LHCN-M2 (cell line): ENCODE data around the gene MACROD2. TPM values are rescaled to one million over a fixed set of nuclear protein-coding genes. Genes with fewer than 3 reads are reported as not detected.

ENCODE experiments used
- DNase-seq: peaks from one replicate; pipeline ENCODE4 v3.0.0-alpha.2; 2012; ENCODE audit warnings: low read depth
- total RNA-seq: library from RNA; depleted of rRNA; stranded (reverse); fragments of >200 nt; gene quantifications from 2 replicates; pipeline ENCODE4 v1.2.3, GENCODE V29; 2014

MACROD2 gene
- total RNA-seq, 1 experiment from 2014 or later, result 1.1 TPM

DNA sequence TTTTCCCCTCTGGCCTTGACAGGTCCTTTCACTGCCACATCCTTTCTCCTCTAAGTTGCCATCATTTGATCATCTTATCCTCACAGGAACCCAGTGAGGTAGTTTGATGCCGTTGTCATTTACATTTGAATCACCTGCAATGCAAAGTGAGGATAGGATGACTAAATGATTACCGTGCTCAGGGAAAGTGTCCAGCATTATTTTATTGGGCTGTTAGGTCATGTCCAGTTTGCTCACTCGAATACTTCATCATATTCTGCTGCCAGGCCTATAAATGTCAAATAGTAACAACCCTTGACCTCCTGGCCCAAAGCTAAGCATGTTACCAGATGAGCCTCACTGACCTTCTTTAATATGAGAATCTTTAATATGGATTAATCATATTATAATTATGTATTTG is 1410.8 kb downstream of the MACROD2 start:
- DNase-seq, result no peak

DNA sequence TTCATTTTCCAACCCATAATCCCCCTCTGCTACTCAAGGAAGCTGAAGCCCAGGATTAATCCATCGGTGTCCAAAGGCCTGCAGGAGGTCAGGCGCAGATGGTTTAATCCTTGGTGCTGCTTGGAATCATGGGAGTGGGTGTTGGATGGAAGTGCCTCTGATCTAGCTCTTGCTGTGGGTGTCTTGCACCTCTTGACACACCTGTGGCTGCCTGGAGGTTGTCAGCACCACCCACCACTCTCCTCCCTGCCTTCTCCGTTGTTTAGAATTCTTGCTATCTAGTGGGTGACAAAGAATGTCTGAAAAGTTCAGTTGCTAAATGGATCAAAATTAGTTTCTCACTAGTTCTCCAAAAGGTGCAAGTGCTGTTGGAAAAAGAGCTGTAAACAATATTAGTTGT is 1416.5 kb downstream of the MACROD2 start:
- DNase-seq, result no peak

DNA sequence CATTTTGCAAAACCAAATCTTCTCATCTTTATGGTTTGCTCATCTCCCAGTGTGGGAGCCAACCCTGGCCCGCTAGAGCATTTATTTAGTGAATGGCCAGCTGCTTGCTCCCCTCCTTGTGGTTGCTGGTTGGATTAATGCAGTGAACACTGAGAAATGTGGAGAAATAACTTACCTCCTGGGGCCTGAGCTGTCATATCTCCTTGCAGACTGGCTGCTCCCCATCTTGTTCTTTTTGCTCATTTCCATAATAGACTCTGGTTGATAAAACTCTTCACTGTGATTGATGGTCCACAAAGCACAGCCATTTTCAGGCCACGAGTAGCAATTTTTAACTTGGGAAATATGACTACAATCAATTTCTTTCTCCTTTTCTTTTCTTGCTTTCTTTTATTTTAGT is 1420.6 kb downstream of the MACROD2 start:
- DNase-seq, result no peak

DNA sequence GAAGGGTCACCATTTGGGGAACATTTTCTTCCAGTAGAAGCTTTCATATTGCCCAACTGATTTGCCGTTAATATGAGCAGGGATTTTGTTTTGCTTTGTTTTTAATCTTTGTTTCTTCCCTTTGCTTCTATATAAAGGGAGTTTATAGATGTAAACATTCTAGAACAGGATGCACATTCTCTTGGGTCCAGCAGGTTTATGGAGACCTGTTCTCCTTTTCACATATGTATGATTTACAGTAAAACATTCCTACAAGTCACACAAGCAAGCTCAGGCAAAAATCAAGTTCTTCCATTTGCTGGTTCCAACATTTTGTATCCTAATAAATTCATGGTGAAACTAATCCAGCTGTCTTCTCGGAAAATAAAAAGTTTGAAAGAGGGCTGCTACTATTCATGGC is 1424.5 kb downstream of the MACROD2 start:
- no peak for DNase-seq

DNA sequence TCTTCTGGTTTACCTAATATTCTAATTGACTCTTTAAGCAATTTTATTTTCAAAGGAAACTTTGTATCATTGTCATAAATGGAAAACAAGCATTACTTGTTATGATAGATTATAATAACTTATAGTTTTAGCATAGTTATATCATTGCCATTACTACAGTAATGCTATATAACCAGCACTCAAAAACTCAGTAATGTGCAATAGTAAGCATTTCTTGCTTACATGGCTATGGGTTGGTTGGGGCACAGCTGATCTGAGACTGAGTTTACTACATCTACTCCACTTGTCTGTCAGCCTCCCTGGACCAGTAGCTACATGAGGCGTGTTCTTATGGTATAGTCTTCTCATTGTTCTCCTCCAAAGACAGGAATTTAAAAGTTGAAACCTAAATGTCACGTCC is 1427.7 kb downstream of the MACROD2 start:
- DNase-seq, result no peak

DNA sequence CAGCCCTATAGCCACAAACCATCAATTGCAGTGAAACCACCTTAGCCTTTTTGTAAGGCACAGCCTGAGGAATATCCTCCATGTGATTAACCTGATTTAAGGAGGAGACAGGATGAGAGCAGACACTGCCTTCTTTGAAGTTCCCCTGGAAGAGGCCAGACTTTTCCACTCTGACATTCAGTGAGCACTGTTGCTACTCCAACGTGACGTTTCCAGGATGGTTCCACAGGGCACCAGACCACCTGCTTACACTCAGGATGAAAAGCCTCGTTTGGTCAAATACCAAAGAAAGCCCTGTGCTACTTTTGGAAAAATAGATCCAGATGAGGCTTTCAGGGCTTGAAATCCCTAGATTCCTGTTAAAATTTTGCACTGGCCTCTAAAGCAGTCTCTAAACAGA is 1444.2 kb downstream of the MACROD2 start:
- DNase-seq, result no peak

DNA sequence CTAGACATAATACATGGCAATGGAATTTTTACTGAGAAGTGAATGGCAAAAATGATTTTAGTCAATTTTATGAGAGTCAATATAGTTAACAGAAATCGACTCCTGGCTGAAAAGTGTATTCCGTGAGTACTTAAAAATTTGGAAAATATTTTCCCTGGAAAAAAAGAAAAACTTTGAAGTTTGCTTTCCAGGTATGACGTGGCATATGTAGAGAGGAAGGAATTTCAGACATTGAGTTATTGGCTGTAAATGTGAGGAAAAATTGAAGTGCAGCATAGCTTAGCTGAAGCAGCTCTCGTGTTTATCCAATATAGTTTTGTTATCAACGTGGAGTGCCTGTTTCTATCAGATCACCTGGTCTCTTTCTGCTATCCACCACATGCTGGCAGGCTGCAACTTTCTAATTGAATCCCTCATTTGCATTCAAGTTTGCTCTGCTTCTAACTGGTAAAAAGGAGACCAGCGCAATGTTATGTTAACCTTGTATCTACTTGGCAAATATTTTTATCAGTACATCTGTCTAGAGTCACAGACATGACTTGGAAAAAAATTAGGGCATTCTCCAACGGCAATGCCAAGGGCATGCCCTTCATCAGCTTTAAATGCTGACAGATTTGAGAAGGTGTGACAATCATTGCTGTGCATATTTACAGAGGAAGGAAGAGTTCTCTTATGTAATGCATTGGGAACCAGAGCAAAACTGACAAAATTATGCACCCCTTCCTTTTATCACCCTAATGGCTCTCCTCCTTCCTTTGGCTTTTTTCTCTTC is 1444.9 kb downstream of the MACROD2 start:
- no peak for DNase-seq

DNA sequence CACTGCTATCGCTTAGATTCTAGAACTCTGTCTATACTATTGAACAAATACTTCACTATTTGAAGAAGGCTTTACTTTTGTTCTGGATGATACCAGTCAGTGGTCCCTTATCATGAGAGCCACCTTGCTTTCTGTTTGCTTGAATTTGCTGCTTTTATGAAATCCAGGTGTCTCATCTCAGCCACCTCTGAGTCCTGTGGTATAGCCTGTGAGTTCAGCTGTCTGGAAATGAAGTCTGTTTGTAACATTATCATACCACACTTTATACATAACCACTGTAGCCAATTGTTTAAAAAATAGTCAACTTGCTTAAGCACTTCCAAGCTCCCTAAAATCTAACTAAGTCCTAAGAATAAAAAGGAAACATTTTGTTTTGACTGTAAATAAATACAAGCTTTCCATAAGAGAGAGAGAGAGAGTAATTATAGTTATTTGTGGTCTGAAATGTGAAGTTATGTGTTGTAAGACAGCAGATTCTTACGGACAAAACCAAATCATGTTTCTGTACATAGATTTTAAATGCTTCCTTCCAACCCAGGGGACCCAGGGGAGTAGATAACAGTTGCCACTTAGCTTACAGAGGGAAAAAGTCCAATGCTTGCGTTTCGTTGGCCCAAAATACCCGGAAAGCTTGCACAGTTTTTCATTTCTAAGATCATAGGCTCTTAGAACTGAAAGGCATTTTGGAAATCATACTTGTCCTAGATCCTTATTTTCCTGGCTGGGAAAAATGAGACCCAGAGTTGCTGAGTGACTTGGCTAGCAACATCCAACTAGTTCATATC is 1449.9 kb downstream of the MACROD2 start:
- DNase-seq, result no peak

DNA sequence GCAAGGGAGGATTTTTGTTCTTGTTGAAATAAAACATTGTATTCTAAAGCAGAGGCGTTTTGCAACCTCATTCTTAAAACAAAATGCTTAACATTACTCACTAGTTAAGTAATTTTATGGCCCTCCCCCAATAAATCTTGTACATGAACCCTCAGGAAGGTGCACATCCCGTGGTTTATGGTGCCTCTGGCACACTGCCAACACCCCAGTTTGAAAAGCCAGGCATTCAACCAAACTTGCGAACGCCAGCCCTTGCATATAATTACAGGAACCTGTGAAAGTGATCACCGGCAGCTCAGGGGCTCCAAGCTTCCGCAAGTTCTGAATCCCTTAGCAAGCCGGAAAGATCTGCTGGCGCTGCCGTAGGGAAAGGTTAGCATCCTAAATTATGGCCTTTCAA is 1451.1 kb downstream of the MACROD2 start:
- DNase-seq, result no peak

DNA sequence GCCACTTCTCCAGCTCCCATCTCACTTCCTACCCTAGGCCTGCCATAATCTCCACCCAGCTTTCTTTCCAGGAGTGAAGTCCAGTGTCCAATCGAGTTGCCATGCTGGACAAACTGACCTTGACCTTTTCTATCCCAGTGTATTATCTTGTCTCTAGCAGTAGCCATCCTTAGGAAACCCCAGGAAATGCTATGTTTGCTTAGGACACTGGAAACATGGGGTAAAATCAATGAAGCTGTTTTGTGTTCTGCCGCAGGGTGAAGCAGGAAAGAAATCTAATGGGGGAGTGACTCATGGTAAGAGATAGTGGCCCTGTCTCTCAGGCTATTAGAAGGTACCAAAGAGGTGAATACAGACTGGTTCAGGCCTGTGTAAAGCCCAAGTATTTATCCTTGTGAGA is 1452.2 kb downstream of the MACROD2 start:
- no peak for DNase-seq

DNA sequence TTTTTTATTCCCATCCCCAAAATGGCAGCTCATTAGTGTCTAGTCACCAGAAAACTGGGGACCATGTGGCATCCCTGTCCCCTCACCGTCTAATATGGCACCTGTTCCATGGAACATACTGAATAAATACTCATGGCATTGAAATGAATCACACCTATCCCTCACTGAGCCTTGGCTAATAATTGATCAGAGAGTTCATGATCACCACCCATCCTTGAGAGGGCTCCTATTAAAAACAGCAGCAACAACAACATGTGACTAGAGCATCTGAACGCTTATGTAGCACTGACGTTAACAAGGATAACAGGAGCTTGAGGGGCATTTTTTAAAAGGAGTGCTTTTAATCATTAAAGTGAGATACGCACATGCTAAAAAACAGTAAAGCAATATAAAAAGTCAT is 1453.7 kb downstream of the MACROD2 start:
- no peak for DNase-seq

DNA sequence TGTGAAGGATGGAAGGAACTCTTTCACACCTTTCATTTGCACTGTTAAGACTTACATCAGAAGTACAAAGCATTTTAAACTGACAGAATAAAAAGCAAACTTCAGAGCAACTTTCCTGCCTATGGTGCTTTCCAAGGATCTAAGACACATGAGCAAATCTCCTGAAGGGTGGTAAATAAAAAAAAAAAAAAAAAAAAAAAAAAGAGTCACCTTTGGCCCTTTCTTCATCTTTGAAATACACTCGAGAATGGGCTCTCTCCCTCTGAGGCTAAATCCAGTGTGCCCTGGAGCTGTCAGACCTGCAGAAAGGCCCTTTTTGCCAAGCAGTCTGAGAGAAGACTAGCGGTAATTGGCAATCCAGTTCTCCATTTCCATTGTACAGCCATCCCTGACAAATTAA is 1455.9 kb downstream of the MACROD2 start:
- no peak for DNase-seq

DNA sequence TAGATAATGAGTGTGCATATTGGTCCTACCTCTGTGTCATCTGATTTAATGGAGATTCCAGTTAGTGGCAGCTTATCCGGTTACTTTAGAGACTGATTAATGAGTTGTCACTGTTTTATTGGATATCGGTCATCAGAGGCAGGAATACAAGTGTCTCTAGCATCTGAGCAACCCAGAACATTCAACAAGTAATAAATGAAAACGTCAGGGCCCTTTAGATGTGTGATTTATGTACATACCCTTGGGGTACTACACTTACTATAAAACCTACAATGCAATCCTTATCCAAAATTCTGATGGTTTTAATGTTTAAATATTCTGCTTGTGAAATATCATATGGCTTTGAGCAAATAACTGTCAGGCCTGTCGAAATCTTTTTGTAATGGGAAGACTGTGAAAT is 1460.0 kb downstream of the MACROD2 start:
- no peak for DNase-seq

DNA sequence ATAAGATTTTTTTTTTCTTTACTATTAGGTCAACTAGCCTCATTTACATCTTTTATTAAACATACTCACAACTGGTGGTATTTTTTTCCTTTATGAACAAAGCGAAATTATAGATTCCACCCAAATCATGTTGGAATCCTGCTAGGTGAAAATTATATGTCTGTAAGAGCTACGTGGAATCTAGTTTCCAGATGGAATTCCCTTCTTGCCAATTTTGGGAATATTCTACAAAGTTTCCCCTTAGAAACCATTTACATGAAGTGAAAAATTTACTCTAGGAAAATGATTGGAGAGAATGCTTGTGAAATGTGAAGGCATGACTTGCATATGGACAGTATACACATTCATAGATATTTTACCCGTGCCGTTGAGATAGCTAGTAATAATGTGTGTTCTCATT is 1466.6 kb downstream of the MACROD2 start:
- no peak for DNase-seq

DNA sequence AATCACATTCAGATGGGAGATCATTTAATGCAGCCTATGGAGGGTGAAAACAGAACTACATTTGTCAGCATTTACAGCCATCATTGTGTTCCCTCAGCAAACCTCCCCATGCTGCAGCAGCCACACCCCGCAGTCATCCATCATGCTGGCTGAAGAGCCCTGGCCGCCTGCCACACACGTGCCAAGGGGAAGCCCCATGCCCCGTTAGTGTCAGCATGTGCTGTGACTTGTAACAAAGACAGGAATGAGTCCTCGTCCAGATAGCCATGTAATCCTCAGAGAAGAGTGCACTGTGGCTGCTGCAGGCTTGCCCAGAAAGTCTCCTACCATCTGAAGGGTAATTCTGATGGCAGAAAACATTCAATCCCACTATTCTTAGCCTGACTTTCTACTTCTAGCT is 1480.2 kb downstream of the MACROD2 start:
- DNase-seq, result peak; percentile 1

DNA sequence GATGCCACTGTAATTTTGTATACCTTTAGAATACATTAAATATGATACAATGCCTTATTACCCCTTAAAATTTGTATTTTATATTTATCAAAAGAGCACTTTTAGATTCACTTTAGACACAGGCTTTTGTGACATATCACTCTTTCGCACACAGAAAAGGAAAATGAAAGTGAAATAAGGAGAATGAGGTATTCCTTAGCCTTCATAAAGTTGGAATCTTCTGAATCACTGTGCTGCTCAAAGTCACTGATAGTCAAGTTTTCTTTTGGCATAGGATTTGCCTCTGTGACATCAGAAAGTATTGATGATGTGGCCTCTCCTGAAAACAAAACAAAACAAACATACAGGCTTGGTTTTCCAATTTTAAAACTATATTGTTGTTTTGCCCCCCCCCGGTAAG is 1480.9 kb downstream of the MACROD2 start:
- DNase-seq, result no peak

DNA sequence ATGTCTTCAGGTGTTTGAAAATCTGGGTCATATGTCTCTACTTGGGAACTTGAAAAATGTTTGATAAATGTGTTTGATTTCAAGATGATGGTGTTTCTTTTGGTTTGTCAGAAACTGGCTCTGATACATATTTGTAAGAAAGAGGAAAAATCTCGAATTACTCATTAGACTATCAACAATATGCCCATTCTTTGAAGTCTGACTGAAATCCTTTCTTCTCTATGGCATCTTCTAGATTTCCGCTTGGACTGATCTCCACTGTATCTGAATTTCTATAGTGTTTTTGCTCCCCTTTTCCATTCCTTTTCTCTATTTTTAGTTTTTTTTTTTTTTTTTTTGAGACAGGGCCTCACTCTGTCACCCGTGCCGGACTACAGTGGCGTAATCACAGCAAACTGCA is 1481.5 kb downstream of the MACROD2 start:
- DNase-seq, result no peak

DNA sequence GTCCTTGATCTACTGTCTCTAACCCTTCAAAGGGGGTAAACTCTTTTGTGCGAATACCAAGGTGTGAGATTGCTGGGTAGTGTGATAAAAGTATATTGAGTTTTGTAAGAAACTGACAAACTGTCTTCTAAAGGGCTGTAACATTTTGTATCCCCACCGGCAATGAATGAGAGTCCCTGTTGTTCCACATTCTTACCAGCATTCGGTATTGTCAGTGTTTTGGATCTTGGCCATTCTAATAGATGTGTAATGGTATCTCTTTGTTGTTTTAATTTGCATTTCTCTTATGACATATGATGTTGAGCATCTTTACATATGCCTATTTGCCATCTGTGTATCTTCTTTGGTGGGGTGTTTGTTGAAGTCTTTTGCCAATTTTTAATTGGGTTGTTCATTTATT is 1487.2 kb downstream of the MACROD2 start:
- DNase-seq, result no peak

DNA sequence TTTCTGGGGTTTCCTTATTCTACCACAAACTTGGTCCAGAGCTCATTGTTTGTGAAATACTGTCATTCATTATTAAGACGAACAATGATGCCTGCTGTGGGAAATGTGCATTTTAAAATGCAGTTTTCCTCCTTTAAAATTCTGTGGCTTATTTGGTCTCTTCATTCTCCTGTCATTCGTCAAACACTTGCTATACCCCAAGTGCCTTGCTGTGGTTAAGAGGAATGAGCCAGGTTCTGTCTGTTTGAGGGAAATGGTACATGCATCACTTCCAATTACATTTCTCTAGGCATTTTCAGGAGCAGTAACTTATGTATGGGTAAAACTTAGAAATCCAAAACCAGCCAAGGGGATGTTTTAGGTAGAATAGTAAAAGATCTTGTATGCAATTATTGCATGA is 1490.2 kb downstream of the MACROD2 start:
- DNase-seq, result no peak

DNA sequence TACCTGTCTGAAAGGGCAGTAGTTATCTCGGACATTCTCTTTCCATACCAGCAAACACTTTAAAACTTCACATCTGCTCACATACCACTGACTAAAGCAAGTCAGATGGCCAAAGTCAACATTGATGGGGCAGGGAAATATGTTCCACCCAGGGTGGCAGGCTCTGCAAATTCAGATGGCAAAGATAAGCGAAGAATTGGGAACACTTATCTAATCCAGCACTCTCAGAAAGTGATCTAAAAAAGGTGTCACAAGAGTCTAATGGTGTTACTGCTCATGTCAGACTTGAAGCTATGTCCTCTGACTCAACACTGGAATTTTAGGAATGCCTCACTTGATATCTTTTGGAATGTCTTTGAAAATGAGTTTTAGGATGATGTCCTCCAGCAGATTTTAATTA is 1491.7 kb downstream of the MACROD2 start:
- DNase-seq, result no peak

DNA sequence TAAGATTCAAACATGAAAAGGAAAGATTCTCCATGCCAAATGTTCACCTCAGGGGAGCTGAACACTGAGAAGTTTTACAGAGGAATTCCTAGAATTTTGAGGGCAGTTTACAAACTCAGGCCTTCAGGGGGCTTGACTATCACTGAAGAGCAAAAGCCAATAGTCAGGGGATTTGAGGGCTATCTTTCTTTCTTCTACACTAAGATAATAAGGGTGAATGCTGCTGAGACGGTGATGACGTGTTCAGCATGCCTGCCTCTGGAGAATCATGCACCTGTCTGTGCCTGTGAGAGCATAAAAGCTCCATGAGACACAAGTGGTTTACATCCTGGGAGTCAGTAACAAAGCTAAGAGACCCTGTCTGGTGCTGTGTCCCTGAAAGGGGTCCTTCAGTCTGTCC is 1492.4 kb downstream of the MACROD2 start:
- DNase-seq, result no peak

DNA sequence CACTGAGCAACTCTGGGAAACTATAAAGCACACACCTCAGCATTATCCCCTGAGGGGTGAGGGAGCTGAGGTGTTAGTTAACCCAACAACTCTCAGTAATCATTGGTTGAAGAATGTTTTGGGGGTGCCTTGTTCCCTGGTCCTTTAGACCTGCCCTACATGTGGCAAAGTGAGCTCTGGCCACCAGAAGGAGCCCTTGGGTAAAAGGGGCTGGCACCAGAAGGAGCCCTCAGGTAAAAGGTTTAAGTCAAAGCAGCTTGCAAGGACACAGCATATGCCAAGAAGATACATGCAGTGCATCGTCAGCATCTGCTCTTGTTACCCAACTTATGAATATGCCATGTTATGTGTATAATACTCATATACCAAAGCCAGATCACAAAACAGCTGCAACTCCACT is 1496.3 kb downstream of the MACROD2 start:
- DNase-seq, result no peak

DNA sequence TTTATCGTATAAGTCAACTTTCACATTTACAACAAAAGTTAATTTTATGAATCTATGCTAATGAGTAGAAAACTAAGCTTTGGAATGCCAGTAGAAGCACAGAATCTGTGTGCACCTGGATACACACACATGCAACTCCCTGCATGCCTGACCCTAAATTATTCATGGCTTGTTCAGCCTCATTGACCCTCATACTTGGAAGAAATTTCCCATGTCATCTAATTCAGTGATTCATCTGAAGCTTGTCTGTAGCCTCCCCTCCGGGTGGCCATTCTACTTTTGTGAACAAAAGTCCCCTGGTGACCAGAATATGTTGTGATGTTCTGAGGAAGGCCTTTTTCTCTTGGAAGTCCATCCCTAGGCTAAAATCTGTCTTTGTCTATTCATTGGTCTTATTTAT is 1499.5 kb downstream of the MACROD2 start:
- no peak for DNase-seq
